Neural cell (in vitro differentiated cells): ENCODE data around the gene NCKAP5. TPM values are rescaled to one million over a fixed set of nuclear protein-coding genes. Genes with fewer than 3 reads are reported as not detected.

Experiments used
- H2AFZ ChIP-seq: fragments of 200-600, 300-800 bp; sonication (generic), shearing (Covaris generic); 2 replicates; pipeline ENCODE4 v1.6.0; 2014; ENCODE audit warnings: low read depth, mild to moderate bottlenecking, antibody characterized with exemption, low read length, moderate library complexity
- H3F3A ChIP-seq: fragments of 200-600 bp; shearing (Covaris generic); 2 replicates; pipeline ENCODE4 v1.6.1; 2016; ENCODE audit warnings: mild to moderate bottlenecking, moderate library complexity, mixed read lengths, antibody characterized with exemption, low read length; ENCODE audit not compliant: insufficient read depth, poor library complexity, severe bottlenecking
- H3K27ac ChIP-seq: fragments of 200-600, 300-800 bp; sonication (generic), shearing (Covaris generic); 2 replicates; pipeline ENCODE4 v1.5.1; 2014; ENCODE audit warnings: mild to moderate bottlenecking, low read length, moderate library complexity
- H3K27me3 ChIP-seq: fragments of 300-800, 200-600 bp; sonication (generic), shearing (Covaris generic); 2 replicates; pipeline ENCODE4 v1.6.0; 2014; ENCODE audit warnings: mild to moderate bottlenecking, low read depth, low read length, moderate library complexity; ENCODE audit not compliant: insufficient read depth
- H3K36me3 ChIP-seq: fragments of 300-800, 200-600 bp; sonication (generic), shearing (Covaris generic); 2 replicates; pipeline ENCODE4 v1.5.1; 2014; ENCODE audit warnings: mild to moderate bottlenecking, antibody characterized with exemption, low read length, moderate library complexity; ENCODE audit not compliant: insufficient read depth
- H3K4me2 ChIP-seq: fragments of 300-800, 200-600 bp; sonication (generic), shearing (Covaris generic); 2 replicates; pipeline ENCODE4 v1.6.0; 2014; ENCODE audit warnings: mild to moderate bottlenecking, low read length
- H3K4me3 ChIP-seq: fragments of 300-800, 200-600 bp; sonication (generic), shearing (Covaris generic); 2 replicates; pipeline ENCODE4 v1.5.1; 2014; ENCODE audit warnings: mild to moderate bottlenecking, low read length, moderate library complexity
- H3K79me2 ChIP-seq: fragments of 200-600 bp; shearing (Covaris generic); replicated peaks from 2 replicates; pipeline ENCODE4 v1.6.0; 2014; ENCODE audit warnings: mild to moderate bottlenecking, low read length, moderate library complexity; ENCODE audit not compliant: insufficient read depth
- H3K9ac ChIP-seq: fragments of 300-800, 200-600 bp; sonication (generic), shearing (Covaris generic); 2 replicates; pipeline ENCODE4 v1.6.1; 2016; ENCODE audit warnings: mild to moderate bottlenecking, low read length, mixed read lengths
- H3K9me2 ChIP-seq: fragments of 200-600 bp; shearing (Covaris generic); 2 replicates; pipeline ENCODE4 v1.6.1; 2016; ENCODE audit warnings: mild to moderate bottlenecking, low read length, mixed read lengths; ENCODE audit not compliant: insufficient read depth
- H3K9me3 ChIP-seq: fragments of 200-600, 300-800 bp; sonication (generic), shearing (Covaris generic); 2 replicates; pipeline ENCODE4 v1.6.1; 2016; ENCODE audit warnings: mild to moderate bottlenecking, mixed run types, low read length, moderate library complexity, mixed read lengths
- H4K20me1 ChIP-seq: fragments of 200-600 bp; shearing (Covaris generic); 2 replicates; pipeline ENCODE4 v1.6.1; 2016; ENCODE audit warnings: mild to moderate bottlenecking, mixed run types; ENCODE audit not compliant: insufficient read depth
- EP300 ChIP-seq: fragments of 450-650 bp; conservative IDR thresholded peaks from 2 replicates; pipeline ENCODE4 v1.6.1; 2014; ENCODE audit warnings: antibody characterized with exemption, mild to moderate bottlenecking, moderate library complexity; ENCODE audit not compliant: poor library complexity, severe bottlenecking
- EZH2 ChIP-seq: fragments of 200-600, 300-800 bp; shearing (Covaris generic), sonication (generic); IDR thresholded peaks from 2 replicates; pipeline ENCODE4 v1.6.1; 2014; ENCODE audit warnings: antibody characterized with exemption, low read length, borderline replicate concordance, mild to moderate bottlenecking; ENCODE audit not compliant: insufficient read depth, poor library complexity, severe bottlenecking
- MXI1 ChIP-seq: fragments of 450-650 bp; conservative IDR thresholded peaks from 2 replicates; pipeline ENCODE4 v1.6.1; 2014; ENCODE audit warnings: antibody characterized with exemption, mild to moderate bottlenecking; ENCODE audit not compliant: poor library complexity, severe bottlenecking
- POLR2AphosphoS5 ChIP-seq: IDR thresholded peaks from 2 replicates; pipeline ENCODE4 v1.6.1; 2012
- RAD21 ChIP-seq: fragments of 450-650 bp; conservative IDR thresholded peaks from 2 replicates; pipeline ENCODE4 v1.6.1; 2014; ENCODE audit warnings: antibody characterized with exemption, mild to moderate bottlenecking, moderate library complexity
- SMC3 ChIP-seq: fragments of 450-650 bp; conservative IDR thresholded peaks from 2 replicates; pipeline ENCODE4 v1.6.1; 2014; ENCODE audit warnings: antibody characterized with exemption, mild to moderate bottlenecking, moderate library complexity; ENCODE audit not compliant: poor library complexity
- TAF1 ChIP-seq: IDR thresholded peaks from 2 replicates; pipeline ENCODE4 v1.6.1; 2012; ENCODE audit warnings: low read depth
- polyA plus RNA-seq: library from polyadenylated mRNA; depleted of rRNA; stranded (reverse); fragments of >200 nt; gene quantifications from 2 replicates; pipeline ENCODE4 v1.2.3, GENCODE V29; 2014
- TF ChIP-seq, protein P1 (sequence below): IDR thresholded peaks from 2 replicates; pipeline ENCODE4 v1.6.1; 2012; ENCODE audit warnings: borderline replicate concordance
- TF ChIP-seq, protein P2 (sequence below): fragments of 450-650 bp; IDR thresholded peaks from 2 replicates; pipeline ENCODE4 v1.5.1; 2014; ENCODE audit warnings: antibody characterized with exemption, mild to moderate bottlenecking, moderate library complexity; ENCODE audit not compliant: poor library complexity, severe bottlenecking

Gene NCKAP5
- polyA plus RNA-seq, 1 donor from 2014 or later: 2.4 TPM

DNA sequence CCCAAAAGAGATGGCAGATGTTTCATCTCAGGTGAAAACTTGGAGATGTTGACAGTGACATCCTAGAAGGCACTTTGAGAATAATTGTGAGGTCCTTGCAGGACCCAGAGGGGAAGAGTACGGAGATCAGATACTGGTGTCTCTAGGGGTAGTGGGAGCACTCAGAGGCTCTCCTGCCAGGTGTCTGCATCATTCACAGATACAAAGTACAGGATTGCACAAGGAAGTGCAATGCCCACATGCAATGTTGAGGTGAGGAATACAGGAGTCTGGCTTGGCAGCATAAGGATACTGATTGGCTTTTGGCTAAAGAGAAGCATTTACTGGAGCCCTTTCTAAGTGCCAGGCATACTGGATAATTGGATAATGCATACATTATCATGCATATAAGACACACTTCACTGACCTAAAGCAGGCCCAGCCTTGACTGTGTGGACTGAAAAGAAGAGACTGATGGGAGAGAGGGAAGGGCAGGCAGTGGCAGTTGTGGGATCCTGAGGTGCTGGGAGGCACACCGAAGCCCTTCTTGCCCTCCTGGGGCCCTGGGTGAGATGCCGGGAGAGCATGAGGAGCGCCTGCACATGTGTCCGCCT, 31.0 kb upstream of the NCKAP5 start:
- H3K9me2 ChIP-seq: no peaks in the 10 kb centered on the region
- no peak overlapping the region for H3K4me3 ChIP-seq
- H2AFZ ChIP-seq: no peak overlapping the region
- no peaks in the 10 kb centered on the region for H3K27me3 ChIP-seq
- TF ChIP-seq, protein P1, sequence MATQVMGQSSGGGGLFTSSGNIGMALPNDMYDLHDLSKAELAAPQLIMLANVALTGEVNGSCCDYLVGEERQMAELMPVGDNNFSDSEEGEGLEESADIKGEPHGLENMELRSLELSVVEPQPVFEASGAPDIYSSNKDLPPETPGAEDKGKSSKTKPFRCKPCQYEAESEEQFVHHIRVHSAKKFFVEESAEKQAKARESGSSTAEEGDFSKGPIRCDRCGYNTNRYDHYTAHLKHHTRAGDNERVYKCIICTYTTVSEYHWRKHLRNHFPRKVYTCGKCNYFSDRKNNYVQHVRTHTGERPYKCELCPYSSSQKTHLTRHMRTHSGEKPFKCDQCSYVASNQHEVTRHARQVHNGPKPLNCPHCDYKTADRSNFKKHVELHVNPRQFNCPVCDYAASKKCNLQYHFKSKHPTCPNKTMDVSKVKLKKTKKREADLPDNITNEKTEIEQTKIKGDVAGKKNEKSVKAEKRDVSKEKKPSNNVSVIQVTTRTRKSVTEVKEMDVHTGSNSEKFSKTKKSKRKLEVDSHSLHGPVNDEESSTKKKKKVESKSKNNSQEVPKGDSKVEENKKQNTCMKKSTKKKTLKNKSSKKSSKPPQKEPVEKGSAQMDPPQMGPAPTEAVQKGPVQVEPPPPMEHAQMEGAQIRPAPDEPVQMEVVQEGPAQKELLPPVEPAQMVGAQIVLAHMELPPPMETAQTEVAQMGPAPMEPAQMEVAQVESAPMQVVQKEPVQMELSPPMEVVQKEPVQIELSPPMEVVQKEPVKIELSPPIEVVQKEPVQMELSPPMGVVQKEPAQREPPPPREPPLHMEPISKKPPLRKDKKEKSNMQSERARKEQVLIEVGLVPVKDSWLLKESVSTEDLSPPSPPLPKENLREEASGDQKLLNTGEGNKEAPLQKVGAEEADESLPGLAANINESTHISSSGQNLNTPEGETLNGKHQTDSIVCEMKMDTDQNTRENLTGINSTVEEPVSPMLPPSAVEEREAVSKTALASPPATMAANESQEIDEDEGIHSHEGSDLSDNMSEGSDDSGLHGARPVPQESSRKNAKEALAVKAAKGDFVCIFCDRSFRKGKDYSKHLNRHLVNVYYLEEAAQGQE: no peak
- TF ChIP-seq EP300 (no peak), SMC3 (no peak)
- H3F3A ChIP-seq: no peaks in the 10 kb centered on the region
- no peaks in the 10 kb centered on the region for H3K36me3 ChIP-seq
- no peak overlapping the region for H3K27ac ChIP-seq
- no peak overlapping the region for H3K9ac ChIP-seq
- H3K4me2 ChIP-seq: no peak overlapping the region
- H4K20me1 ChIP-seq: no peaks in the 10 kb centered on the region
- no peaks in the 10 kb centered on the region for H3K79me2 ChIP-seq
- H3K9me3 ChIP-seq: no peaks in the 10 kb centered on the region

DNA sequence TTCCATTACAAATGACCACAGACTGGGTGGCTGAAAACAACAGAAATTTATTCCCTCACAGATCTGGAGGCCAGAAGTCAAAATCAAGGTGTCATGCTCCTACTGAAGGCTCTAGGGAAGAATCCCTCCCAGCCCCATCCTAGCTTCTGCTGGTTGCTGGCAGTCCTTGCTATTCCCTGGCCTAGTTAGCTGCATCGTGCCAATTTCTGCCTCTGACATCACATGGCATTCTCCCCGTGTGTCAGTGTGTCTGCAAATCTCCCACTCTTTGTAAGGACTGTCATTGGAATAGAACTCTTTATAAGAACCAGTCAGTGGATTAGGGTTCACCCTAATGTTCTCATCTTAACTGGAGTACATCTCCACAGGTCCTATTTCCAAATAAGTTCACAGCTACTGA, 30.5 kb upstream of the NCKAP5 start:
- no peak overlapping the region for H3K9ac ChIP-seq
- H4K20me1 ChIP-seq: no peaks in the 10 kb centered on the region
- no peaks in the 10 kb centered on the region for H3K36me3 ChIP-seq
- H3F3A ChIP-seq: no peaks in the 10 kb centered on the region
- H3K27me3 ChIP-seq: no peaks in the 10 kb centered on the region
- H3K4me3 ChIP-seq: no peak overlapping the region
- no peak overlapping the region for H2AFZ ChIP-seq
- H3K4me2 ChIP-seq: no peak overlapping the region
- H3K9me2 ChIP-seq: no peaks in the 10 kb centered on the region
- H3K79me2 ChIP-seq: no peaks in the 10 kb centered on the region
- H3K9me3 ChIP-seq: no peaks in the 10 kb centered on the region
- H3K27ac ChIP-seq: no peak overlapping the region
- no peak for TF ChIP-seq SMC3
- no peak for TF ChIP-seq MXI1
- no peak for TF ChIP-seq EZH2
- TF ChIP-seq EP300: no peak
- TF ChIP-seq, protein P1: no peak
- TF ChIP-seq TAF1: no peak
- TF ChIP-seq, protein P2, sequence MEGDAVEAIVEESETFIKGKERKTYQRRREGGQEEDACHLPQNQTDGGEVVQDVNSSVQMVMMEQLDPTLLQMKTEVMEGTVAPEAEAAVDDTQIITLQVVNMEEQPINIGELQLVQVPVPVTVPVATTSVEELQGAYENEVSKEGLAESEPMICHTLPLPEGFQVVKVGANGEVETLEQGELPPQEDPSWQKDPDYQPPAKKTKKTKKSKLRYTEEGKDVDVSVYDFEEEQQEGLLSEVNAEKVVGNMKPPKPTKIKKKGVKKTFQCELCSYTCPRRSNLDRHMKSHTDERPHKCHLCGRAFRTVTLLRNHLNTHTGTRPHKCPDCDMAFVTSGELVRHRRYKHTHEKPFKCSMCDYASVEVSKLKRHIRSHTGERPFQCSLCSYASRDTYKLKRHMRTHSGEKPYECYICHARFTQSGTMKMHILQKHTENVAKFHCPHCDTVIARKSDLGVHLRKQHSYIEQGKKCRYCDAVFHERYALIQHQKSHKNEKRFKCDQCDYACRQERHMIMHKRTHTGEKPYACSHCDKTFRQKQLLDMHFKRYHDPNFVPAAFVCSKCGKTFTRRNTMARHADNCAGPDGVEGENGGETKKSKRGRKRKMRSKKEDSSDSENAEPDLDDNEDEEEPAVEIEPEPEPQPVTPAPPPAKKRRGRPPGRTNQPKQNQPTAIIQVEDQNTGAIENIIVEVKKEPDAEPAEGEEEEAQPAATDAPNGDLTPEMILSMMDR: no peak
- TF ChIP-seq RAD21: no peak
- TF ChIP-seq POLR2AphosphoS5: no peak
